Middle frontal gyrus (tissue), 1 donor: ENCODE measurements around the gene TCTN2.

ENCODE experiments used
- DNase-seq: peaks from one replicate; pipeline ENCODE4 v3.0.0-alpha.2; 2015; ENCODE audit warnings: low spot score; ENCODE audit errors: extremely low spot score

Gene TCTN2

DNA sequence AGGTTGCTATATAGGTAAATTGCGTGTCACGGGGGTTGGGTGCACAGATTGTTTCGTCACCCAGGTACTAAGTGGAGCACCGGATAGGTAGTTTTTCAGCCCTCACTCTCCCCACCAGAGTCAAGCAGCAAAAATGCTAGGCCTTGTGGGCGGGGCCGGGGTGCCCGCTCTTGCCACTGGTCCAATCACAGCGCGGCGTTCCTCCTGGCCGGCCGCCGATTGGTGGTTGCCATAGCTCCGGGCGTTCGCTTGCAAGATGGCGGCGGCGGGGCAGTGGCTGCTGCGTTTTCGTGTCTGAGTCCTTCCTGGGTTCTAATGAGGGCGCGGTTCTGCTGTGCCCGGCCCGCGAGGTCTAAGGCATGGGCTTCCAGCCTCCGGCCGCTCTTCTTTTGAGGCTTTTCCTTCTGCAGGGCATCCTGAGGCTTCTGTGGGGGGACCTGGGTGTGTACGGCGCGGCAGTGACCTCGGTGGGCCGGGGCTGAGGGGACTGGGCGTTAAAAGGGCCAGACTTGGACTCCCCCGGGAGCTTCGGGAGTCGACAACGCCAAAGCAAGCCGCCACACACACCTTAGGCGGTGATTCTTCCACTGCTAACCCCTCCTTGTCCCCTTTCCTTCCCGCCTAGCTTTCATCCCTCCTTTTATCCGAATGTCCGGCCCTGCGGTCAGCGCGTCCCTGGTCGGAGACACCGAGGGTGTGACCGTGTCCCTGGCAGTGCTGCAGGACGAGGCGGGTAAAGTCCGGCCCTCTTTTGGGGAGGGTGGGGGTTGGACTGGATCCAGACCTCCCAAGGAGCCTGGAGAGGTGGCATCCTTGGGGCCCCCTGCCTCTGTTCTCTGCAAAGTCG, at the start of gene TCTN2:
Gene TCTN2, plus strand, starts transcription at position 232 of the 847 bp plus-strand sequence. Its CDS starts 128 bp downstream, at position 360.
- DNase-seq: peak; percentile 90

DNA sequence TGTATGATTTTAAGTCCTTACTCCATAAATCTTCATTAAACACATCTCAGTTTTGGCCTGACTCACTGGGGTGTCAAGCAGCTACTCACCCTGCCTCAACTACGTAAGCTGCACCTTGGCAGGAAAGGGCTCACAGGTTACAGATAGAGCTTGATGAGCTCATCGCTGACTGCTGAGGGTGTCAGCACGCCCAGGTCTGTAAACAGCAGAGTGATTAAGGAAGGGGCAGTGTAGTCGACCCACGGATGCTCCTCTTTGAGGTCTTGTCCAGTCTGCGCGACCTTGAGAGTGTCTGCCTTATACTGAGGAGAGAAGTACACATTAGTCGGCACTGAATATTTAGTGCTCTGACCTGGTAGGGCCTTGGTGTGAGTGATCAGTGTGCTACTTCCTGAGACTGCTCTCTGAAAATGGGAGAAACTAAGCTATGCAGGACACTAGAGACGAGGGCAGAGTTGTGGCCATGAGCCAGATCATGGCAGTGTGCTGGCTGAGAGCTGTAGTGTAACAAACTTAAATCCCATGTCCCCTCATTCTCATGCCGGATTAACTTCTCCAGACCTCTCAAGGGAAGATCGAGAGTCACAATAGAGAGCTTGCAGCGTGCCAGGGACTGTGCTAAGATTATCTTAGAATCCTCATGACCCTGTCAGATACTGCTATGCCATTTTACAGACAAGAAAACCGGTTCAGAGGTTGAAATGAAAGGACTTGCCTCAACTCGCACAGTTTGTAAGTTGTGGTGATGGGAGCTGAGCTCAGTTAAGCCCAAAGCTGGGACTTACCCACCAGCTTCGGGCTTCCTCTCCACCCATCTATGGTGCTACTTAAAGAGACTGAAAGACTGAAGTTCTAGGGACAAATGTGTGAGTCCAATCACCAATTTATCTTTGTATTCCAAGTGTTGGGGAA, 49.0 kb upstream of the TCTN2 start:
- no peak for DNase-seq

DNA sequence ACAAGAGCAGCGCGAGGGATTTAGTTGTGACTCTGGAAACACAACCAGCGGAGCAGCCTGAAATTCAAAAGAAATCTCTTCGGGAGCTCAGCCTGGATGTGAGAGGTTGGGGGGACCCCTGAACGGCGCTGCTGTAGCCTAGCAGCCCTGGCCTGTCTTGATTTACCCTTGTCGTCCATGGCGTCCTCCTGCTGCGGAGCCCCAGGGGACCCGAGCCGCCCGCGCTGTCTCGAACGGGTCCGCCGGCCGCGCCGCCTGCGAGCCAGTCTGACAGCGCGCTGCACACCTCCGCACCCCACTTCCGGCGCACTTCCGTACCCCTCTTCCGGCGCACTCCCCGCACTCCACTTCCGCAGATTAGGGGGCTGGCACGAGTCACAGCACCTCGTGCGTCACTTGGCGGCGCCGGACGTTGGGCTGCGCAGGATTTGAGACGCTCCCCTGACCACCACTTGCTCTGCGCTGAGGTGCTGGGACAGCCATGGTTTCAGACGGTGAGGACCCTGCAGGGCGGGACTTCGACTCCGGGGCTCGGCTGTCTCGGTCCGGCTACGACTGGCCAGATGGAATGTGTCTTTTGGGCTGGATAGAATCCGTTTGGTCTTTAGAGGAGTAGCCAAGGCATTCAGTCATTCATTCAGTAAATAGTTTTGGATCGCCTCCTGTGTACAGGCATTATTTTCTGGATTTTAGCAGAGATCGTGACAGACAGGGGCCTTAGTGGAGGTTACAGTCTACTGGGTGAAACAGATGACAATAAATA, 37.4 kb upstream of the TCTN2 start, which contains the start of the genes EIF2B1 and GTF2H3:
Gene EIF2B1, minus strand, starts transcription at position 308 of the 763 bp plus-strand sequence. Its CDS starts 129 bp downstream, at position 179.
Gene GTF2H3, plus strand, starts transcription at position 451 of the 763 bp plus-strand sequence. Its CDS starts 31 bp downstream, at position 482.
- DNase-seq: peak; percentile 97

DNA sequence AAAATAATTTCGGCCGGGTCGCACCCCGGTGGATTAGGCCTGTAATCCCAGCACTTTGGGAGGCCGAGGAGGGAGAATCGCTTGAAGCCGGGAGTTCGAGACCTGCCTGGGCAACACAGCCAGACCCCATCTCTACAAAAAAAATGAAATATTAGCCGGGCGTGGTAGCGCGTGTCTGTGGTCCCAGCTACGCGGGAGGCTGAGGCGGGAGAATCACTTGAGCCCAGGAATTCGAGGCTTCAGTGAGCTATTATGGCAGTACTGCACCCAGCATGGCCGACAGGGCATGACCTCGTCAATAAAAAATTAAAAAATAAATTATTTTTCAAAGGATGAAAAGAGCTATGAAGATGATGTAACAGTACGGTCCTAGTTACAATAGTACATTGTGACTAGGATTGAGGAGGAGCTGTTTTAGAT, 36.8 kb upstream of the TCTN2 start:
- DNase-seq: no peak

DNA sequence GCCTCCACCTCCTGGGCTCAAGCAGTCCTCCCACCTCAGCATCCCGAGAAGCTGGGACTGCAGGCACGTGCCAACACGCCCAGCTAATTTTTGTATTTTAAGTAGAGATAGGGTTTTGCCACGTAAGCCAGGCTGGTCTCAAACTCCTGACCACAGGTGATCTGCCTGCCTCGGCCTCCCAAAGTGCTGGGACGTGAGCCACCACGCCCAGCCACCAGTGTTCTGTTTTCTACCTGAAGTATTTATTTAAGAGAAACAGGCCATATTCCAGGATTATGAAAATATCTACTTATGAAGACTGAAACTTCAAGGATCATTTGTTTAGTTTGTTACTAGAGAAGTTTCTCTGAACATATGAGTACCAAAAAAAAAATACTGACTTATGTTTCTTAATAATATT, 27.0 kb upstream of the TCTN2 start:
- DNase-seq: no peak

DNA sequence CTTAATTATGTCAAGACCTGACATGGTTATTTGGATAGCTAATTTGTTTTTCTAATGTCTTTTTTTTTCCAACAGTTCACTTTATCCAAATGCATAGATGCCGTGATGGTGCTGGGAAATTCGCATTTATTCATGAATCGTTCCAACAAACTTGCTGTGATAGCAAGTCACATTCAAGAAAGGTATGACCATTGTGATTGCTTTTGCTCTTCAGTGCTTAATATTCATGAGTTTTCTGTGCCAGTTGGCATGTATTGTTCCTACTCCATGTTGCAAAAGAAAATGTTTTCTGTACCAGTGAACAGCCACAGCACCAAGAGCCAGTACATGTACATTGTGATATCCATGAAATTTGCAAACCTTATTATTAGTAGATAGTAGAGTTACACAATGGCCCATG, 25.5 kb upstream of the TCTN2 start:
- no peak for DNase-seq

DNA sequence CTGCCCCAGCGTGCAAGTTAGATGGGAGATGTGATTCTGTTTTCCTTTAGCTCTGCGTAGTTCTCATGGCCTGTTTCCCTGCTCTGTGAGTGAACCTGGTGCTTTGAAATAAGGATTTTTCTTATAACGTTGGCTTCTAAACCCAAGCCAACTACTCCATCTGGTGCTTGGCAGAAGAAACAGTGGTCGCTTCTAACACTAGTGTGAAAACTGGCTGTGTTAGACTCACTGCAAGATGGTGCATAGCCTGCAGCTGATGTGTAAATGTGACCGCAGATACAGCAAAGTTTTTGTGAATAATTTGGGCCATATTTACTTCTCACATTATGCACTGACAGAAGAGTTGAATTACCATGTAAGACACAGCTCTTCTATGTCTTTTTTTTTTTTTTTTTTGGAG, 25.0 kb upstream of the TCTN2 start:
- peak; percentile 12 for DNase-seq

DNA sequence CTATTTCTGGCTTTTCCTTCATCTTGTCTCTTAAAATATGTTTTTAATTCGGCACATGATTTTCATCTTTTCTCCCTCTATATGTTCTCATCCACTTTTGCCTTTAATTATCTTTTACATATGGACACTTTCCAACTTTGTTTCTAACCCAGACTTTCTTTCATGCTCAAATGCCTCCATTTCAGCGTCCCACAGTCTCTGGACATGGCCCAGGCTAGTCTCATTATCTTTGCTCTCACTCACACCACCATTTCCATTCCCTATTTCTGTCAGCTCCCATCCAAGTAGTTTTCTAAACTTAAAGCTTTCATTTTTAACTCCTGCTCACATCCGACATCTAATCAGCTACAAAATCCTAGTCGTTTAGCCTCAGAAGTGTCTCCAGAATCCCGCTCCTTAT, 22.5 kb upstream of the TCTN2 start:
- DNase-seq: no peak

DNA sequence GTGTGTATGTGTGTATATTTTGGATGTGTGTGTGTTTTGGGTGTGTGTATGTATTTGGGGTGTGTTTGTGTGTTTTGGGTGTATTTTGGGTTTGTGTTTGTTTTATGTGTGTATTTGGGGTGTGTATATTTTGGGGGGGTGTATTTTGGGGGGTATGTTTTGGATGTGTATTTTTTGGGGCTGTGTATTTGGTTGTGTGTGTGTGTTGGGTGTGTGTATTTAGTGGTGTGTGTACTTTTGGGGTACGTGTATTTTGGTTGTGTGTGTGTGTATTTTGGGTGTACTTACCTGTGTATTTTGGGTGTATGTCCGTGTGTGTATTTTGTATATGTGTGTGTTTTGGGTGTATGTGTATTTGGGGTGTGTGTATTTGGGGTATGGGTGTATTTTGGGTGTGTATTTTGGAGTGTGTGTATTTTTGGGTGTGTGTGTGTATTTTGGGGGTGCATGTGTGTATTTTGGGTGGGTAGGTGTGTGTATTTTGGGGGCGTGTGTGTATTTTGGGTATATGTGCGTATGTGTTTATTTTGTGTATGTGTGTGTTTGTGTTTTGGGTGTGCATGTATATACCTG, 16.7 kb upstream of the TCTN2 start:
- no peak for DNase-seq

DNA sequence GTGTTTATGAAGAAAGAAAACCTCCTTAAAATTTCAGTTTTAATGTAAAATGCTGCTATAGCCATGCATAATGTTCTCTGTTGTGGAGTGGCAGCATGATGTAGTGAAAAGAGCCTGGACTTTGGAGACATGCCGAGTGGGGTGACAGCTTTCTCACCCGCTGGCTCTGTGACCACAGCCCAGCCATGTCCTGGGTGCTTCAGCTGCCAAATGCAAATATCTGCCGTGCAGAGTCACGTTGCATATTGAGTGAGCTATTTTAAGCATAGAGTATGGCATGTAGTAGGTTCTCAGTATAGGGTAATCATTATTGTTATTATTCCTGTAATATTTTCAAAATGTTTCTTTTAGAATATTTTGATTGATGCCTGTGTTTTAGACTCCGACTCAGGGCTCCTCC, 15.5 kb upstream of the TCTN2 start:
- no peak for DNase-seq

DNA sequence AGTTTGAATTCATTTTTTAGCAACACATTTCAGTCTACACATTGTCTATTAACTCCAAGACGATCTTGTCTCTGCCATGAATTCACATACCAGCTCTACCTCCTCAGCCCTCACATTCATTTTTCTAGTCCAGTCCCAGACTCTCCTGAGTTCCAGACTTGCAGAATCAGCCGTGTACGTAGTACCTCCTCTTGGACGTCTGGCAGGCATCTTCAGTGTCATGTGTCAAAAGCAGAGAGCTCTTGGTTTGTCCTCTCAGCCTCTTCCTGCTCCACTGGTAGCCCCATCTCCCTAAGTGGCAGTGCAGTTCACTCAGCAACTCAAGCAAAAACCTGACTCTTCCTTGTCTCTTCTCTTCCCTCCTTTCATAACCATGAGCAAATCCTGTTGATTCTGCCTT, 14.5 kb upstream of the TCTN2 start:
- no peak for DNase-seq

DNA sequence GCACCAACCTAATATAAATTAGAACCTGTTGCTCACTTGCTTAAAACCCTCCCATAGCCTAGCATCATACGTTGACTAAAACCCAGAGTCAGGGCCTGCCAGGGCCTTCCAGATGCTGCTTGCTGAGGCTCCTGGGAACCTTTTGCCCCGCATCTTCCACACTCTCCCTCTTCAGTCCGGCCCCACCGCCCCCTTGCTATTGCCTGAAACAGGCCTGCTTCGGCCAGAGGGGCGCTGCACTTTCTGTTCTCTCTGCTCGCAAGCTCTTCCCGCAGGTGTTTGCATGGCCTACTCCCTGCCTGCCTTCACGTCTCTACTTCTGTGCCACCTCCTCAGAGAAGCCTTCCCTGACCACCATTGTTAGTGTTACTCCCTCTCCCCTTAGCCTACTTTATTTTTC, 13.7 kb upstream of the TCTN2 start:
- DNase-seq: no peak

DNA sequence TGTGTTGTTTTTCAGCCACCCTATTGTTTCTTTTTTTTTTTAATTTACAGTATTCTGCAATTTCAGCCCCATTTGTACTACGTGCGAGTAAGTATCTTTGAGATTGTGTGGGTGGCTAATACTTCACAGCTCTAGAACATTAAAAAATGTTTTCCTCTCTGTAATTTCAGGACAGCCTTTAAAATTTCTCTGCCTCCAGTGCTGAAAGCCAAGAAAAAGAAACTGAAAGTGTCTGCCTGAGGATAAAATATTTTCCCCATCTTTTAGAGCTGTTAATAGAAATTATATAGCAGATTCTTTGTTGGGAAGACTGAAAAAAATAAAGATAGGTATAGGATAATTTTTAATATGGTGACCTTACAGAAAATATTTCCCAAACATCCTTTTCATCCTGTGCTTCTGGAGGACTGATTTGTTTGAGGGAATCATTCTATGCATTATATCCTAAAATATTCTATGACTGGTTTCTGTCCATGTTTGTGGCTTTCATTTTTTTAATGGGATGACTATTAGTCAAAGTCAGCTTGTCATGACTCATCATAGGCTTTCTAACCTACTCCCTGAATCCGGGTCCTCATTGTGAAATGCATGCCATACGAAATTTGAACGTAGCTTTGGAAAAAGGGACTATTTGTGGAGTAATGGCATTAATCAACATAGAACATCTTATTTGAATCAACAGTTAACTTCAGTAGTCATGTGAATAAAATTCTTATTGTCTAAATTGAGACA, 10.8 kb upstream of the TCTN2 start:
- DNase-seq: no peak

DNA sequence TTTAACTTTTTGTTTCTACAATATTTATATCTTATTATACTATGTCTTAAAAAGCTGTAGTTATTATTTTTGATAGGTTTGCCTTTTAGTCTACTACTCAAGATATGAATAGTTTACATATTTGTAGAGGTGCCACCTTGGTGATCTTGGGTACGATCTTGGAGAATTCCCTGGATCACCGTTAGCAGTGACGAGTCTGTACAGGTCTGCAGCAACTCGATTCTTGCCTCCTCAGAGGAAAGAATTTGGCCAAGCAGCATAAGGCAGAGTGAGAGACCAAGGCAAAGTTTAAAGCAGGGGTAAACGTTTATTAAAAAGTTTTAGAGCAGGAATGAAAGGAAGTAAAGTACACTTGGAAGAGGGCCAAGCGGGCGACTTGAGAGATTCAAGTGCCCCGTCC, 3.1 kb upstream of the TCTN2 start:
- no peak for DNase-seq

DNA sequence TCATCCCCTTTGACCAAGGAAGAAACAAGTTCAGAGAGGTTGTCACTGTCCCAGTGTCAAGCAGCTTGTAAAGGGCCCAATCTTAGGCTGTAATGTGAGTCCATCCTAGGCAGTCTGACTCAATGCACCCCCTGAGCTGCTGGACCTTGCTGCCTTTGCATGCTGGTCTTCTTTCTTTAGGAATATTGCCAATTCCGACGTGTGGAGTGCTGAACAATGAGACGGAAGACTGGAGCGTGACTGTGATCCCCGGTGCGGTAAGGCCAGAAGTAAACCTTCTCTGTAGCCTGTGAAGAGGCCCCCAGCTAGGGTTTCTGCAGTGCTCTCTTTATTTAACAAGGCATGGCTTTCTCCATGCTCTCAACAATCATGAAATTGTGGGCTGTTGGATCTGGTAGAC, 963 bp downstream of the TCTN2 start:
- no peak for DNase-seq

DNA sequence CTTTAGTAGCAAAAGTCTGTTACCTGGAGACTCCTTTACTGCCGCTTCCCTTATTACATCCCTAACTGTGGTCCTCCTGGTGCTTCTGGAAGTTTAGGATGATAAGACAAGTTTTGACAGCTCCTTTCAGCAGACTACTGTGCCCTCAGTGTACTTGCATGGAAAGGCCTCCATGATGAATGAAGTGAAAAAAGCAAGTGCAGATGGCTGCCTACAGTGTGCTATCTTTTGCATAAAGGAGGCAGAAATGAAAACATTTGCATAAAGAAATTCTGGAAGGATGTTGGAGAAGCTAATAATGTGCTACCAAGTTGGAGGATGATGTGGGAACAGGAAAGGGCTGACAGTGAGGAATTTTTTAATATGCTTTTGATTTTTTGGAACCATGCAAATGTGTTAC, 4.5 kb downstream of the TCTN2 start:
- DNase-seq: no peak

DNA sequence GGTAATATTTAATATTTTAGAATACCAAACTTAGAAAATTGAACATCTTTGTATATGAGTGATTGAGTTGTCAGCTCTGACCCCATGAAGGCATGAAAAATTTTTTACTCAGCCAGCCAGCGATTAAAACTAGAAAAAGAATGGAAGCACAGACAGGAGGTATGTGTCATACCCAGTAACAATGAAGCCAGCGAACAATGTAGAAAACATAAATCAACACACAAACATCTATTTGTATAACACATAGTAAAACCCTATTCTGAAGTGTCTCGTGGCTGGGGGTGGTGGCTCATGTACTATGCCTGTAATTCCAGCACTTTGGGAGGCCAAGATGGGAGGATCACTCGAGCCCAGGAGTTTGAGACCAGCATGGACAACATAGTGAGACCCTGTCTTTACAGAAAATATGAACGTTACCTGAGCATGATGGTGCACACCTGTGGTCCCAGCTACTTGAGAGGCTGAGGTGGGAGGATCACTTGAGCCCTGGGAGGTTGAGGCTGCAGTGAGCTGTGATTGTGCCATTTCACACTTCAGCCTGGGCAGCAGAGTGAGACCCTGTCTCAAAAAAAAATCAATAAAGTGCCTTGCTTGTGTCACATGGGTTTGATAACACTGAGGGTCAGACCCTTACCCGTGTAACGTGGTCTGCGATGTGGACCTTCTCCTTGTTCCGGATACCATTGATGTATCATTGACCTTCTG, 5.9 kb downstream of the TCTN2 start:
- DNase-seq: no peak

DNA sequence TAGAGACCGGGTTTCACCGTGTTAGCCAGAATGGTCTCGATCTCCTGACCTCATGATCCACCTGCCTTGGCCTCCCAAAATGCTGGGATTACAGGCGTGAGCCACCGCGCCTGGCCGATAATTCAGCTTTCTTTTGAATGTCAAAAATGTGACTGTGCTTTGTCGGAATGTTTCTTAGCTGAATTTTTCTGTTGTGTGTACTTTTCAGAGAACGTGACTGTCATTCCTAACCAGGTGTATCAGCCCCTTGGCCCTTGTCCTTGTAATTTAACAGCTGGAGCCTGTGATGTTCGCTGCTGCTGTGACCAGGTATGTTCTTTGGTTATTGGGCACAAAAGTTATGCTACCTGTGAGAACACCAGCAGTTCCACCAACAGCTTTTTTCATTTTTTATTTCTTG, 8.1 kb downstream of the TCTN2 start:
- DNase-seq: no peak

DNA sequence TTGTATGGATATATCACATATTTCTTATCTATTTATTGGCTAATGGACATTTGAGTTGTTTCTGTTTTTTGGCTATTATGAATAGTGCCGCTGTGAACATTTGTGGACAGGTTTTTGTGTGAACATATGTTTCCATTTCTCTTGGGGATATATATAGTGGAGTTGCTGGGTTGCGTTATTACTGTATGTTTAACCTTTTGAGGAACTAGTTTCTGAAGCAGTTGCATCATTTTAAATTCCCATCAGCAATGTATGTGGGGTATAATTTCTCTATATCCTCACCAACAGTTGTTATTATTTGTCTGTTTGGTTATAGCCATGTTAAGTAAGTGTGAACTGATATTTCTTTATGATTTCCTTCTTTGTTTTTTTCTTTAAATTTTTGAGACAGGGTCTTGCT, 10.7 kb downstream of the TCTN2 start:
- no peak for DNase-seq

DNA sequence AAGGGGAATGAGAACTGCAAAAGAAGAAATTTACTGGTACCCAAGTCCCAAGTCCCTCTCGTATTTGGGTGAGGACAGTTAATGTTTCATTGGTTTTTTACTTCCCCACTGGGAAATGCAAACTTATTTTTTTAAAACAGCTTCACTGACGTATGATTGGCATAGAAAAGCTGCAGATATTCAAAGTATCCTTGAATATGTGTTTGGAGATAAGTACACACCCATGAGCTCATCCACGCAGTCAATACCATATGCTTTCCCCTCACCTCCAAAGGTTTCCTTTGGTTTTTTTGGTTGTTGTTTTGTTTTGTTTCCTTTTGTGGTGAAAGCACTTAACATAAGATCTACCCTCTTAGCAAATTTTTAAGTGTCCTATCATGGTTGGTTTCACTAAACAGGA, 13.1 kb downstream of the TCTN2 start:
- DNase-seq: no peak
